Calu3 (cell line): Measurements from ENCODE around the gene OR1S2. TPM values are rescaled to one million over a fixed set of nuclear protein-coding genes. Genes with fewer than 3 reads are reported as not detected.

Source experiments
- BruUV-seq: library from RNA; stranded (reverse); fragments of 400-500 nt; replicated peaks from 2 replicates; lab custom pipeline; 2021; lab: Mats Ljungman, UMichigan
- CTCF ChIA-PET: fragments of 300-600 bp; sonication (Branson Sonifier 250); formaldehyde crosslinking; loops from one replicate; lab custom pipeline; 2022; ENCODE audit warnings: antibody characterized with exemption; lab: Charles Lee
- DNase-seq: peaks from one replicate; pipeline ENCODE4 v3.0.0; 2022
- H3K27ac Mint-ChIP-seq: one replicate; pipeline ENCODE4 v1.8.0; 2022; ENCODE audit warnings: mixed read lengths; ENCODE audit not compliant: unreplicated experiment
- H3K27me3 Mint-ChIP-seq: one replicate; pipeline ENCODE4 v1.8.0; 2022; ENCODE audit warnings: mixed read lengths; ENCODE audit not compliant: unreplicated experiment
- H3K36me3 Mint-ChIP-seq: one replicate; pipeline ENCODE4 v1.8.0; 2022; ENCODE audit warnings: mild to moderate bottlenecking, moderate library complexity, mixed read lengths; ENCODE audit not compliant: insufficient read depth, unreplicated experiment
- H3K4me1 Mint-ChIP-seq: one replicate; pipeline ENCODE4 v1.8.0; 2022; ENCODE audit warnings: mild to moderate bottlenecking, low read depth, mixed read lengths; ENCODE audit not compliant: unreplicated experiment
- H3K4me3 Mint-ChIP-seq: one replicate; pipeline ENCODE4 v1.8.0; 2022; ENCODE audit warnings: mild to moderate bottlenecking, low read depth, moderate library complexity, mixed read lengths; ENCODE audit not compliant: unreplicated experiment
- H3K9me3 Mint-ChIP-seq: one replicate; pipeline ENCODE4 v1.8.0; 2022; ENCODE audit warnings: low read depth, mixed read lengths; ENCODE audit not compliant: unreplicated experiment
- CTCF ChIP-seq: fragments of 200-600 bp; IDR thresholded peaks from one replicate; pipeline ENCODE4 v1.8.0; 2022; ENCODE audit warnings: antibody characterized with exemption; ENCODE audit not compliant: unreplicated experiment
- intact Hi-C: fragments of 100-400 bp; cut with micrococcal nuclease; formaldehyde crosslinking; loops from one replicate; pipeline ENCODE4 v1.10.0; 2022; ENCODE audit not compliant: unreplicated experiment
- total RNA-seq: library from RNA; stranded (reverse); gene quantifications from 2 replicates; pipeline ENCODE4 v1.2.3, GENCODE V29; 2022

The OR1S2 gene
- total RNA-seq, 1 experiment from 2014 or later: not detected

- Mint-ChIP-seq H3K4me1 (peaks cover 8% of the 10 kb centered on the region), H3K27ac (no peak overlapping the region), H3K4me3 (no peak overlapping the region), H3K27me3 (no peaks in the 10 kb centered on the region), H3K36me3 (no peaks in the 10 kb centered on the region), H3K9me3 (no peaks in the 10 kb centered on the region)
- no peak for DNase-seq
- BruUV-seq: no TSS peak
- no peak for TF ChIP-seq CTCF
- CTCF ChIA-PET: no interaction called here
- intact Hi-C loops: no loop called here
Measured at GRCh38 chr11:58164389-58164788, 39.6 kb downstream of the OR1S2 start.

Other genes with a start within 250 kb of the OR1S2 start
- not detected in 2 replicates for gene OR9Q1, start 180.3 kb downstream of the OR1S2 start, total RNA-seq
- not detected in 2 replicates for gene OR6Q1, start 173.2 kb downstream of the OR1S2 start, total RNA-seq
- gene OR9I1, start 78.6 kb downstream of the OR1S2 start, total RNA-seq: not detected in 2 replicates
- gene OR9Q2, start 15.1 kb downstream of the OR1S2 start, total RNA-seq: not detected in 2 replicates
- not detected in 2 replicates for gene OR1S1, start 8.6 kb upstream of the OR1S2 start, total RNA-seq
- not detected in 2 replicates for gene OR10Q1, start 24.8 kb upstream of the OR1S2 start, total RNA-seq
- not detected in 2 replicates for gene OR10W1, start 64.1 kb upstream of the OR1S2 start, total RNA-seq
- gene OR5B17, start 154.9 kb upstream of the OR1S2 start, total RNA-seq: not detected in 2 replicates
- not detected in 2 replicates for gene OR5B3, start 202.7 kb upstream of the OR1S2 start, total RNA-seq
- gene OR5B2, start 224.0 kb upstream of the OR1S2 start, total RNA-seq: not detected in 2 replicates
- not detected in 2 replicates for gene OR5B12, start 238.1 kb upstream of the OR1S2 start, total RNA-seq